Aorta (tissue), 5 donors: Measurements from ENCODE around the gene SUSD6. TPM values are rescaled to one million over a fixed set of nuclear protein-coding genes. Genes with fewer than 3 reads are reported as not detected.

Source experiments
- ATAC-seq: fragments of 200-7000 bp; cut with Tn5 transposase; one replicate; pipeline ENCODE4 v1.9.1; 2022; ENCODE audit warnings: moderate library complexity; ENCODE audit not compliant: low FRiP score
- DNase-seq, 2 donors: peaks; one replicate each; pipeline ENCODE4 v3.0.0-alpha.2; 2020
- H3K27ac ChIP-seq, 2 donors: one replicate each; pipeline ENCODE4 v1.5.1; 2013; ENCODE audit warnings: low read length in 2 of 2, mild to moderate bottlenecking in 2 of 2, moderate library complexity in 2 of 2, control low read depth in 1 of 2, inconsistent platforms in 1 of 2, low read depth in 1 of 2
- H3K27me3 ChIP-seq, 2 donors: one replicate each; pipeline ENCODE4 v1.6.1; 2013; ENCODE audit warnings: control low read depth in 1 of 2, low read length in 1 of 2, mild to moderate bottlenecking in 1 of 2, moderate library complexity in 1 of 2; ENCODE audit not compliant: insufficient read depth in 2 of 2, control insufficient read depth in 1 of 2
- H3K36me3 ChIP-seq, 2 donors: one replicate each; pipeline ENCODE4 v1.6.1; 2013; ENCODE audit warnings: control low read depth in 1 of 2, low read length in 1 of 2, mild to moderate bottlenecking in 1 of 2; ENCODE audit not compliant: insufficient read depth in 2 of 2, control insufficient read depth in 1 of 2
- H3K4me1 ChIP-seq, 2 donors: one replicate each; pipeline ENCODE4 v1.6.1; 2013; ENCODE audit warnings: low read length in 2 of 2, control low read depth in 1 of 2, mild to moderate bottlenecking in 1 of 2, moderate library complexity in 1 of 2; ENCODE audit not compliant: insufficient read depth in 2 of 2, control insufficient read depth in 1 of 2
- H3K4me3 ChIP-seq, 2 donors: one replicate each; pipeline ENCODE4 v1.5.1; 2013; ENCODE audit warnings: low read length in 2 of 2, control low read depth in 1 of 2, mild to moderate bottlenecking in 1 of 2
- H3K9me3 ChIP-seq: one replicate; pipeline ENCODE4 v1.6.1; 2013; ENCODE audit warnings: mild to moderate bottlenecking, low read length; ENCODE audit not compliant: control insufficient read depth
- WGBS, 2 donors: extraction: QIAGEN DNeasy Blood & Tissue Kit; methylation state at CpG; one replicate each; pipeline ENCODE4 v1.1.7; 2013; 5-methylcytosine and 5-hydroxymethylcytosine counted together
- intact Hi-C, 2 donors: fragments of 100-400 bp; cut with DNase I; formaldehyde crosslinking; loops; one replicate each; pipeline versions ENCODE4 v1.14.2 to v1.15.0; 2022
- polyA plus RNA-seq, 2 donors: library from polyadenylated mRNA; stranded (reverse); fragments of 200-250 nt; gene quantifications; one replicate each; pipeline ENCODE4 v1.2.3, GENCODE V29; 2013
- total RNA-seq, 2 donors: library from RNA; stranded (reverse); fragmentation: NEBNext Ultra II Directional; extraction: Animal tissue kit (Norgen Biotek cat#: 25700); gene quantifications; one replicate each; pipeline ENCODE4 v1.2.1, GENCODE V29; 2021
- donor health status: healthy with polysubstance abuse.
- donor health status: Bipolar disorder and iron deficiency.
- donor health status: DM: no; HTN: no; CAD: no.
- donor health status: DM: no; HTN: no; CAD: no.
- donor health status: DM: yes; HTN: yes; CAD: no.

SUSD6 gene
- total and polyA plus RNA-seq, 4 donors, result 7.4 to 59.9 (median 33.7) TPM

- H3K36me3 ChIP-seq, result no peaks in the 10 kb centered on the region
- no peak overlapping the region for H3K27ac ChIP-seq
- no peak overlapping the region for H3K4me3 ChIP-seq
- no peaks in the 10 kb centered on the region for H3K27me3 ChIP-seq
- H3K9me3 ChIP-seq, result no peaks in the 10 kb centered on the region
- ATAC-seq (no peak), DNase-seq (no peak)
- intact Hi-C loops, result loop anchor here (2.0 to 5.0 kb wide), 2 partner anchors 39 to 62 kb away; partner anchors contain the start of gene SUSD6 (in 1 of the 2)
- peaks cover 7 to 26% of the 10 kb centered on the region in 2 donors for H3K4me1 ChIP-seq
These were observed 61.7 kb downstream of the SUSD6 start for GRCh38 chr14:69673104-69673503.

- no peak for DNase-seq
- no peaks in the 10 kb centered on the region for H3K36me3 ChIP-seq
- intact Hi-C loops, result loop anchor here (2.0 to 5.0 kb wide), 2 partner anchors 39 to 63 kb away; partner anchors contain the start of gene SUSD6 (in 1 of the 2)
- ATAC-seq, result peak; percentile 39
- H3K27me3 ChIP-seq, result no peaks in the 10 kb centered on the region
- WGBS, 2 donors, result 57 to 66% methylated on average over 9 of the region's 9 CpGs
- peak overlapping the region in 1 of 2 donors; percentile 76 for H3K27ac ChIP-seq
- H3K4me1 ChIP-seq, result peaks cover 7 to 26% of the 10 kb centered on the region in 2 donors
- no peaks in the 10 kb centered on the region for H3K9me3 ChIP-seq
- no peak overlapping the region for H3K4me3 ChIP-seq
These were observed 62.3 kb downstream of the SUSD6 start for GRCh38 chr14:69673578-69674305.

- Histone ChIP-seq H3K4me3 (no peak overlapping the region), H3K27ac (peak overlapping the region in 1 of 2 donors; percentile 76), H3K9me3 (no peaks in the 10 kb centered on the region), H3K4me1 (peaks cover 7 to 26% of the 10 kb centered on the region in 2 donors), H3K27me3 (no peaks in the 10 kb centered on the region), H3K36me3 (no peaks in the 10 kb centered on the region)
- no peak for DNase-seq
- intact Hi-C loops, result loop anchor here in 1 of 2 donors (5.0 kb wide), 1 partner anchor 38 kb away; no protein-coding TSS in a partner anchor
- WGBS, 2 donors, result 10 to 20% methylated on average over 3 of the region's 3 CpGs
- ATAC-seq, result peak; percentile 52
These were observed 63.3 kb downstream of the SUSD6 start for GRCh38 chr14:69674546-69675244.

GRCh38 chr14:69675245-69675583 is 63.8 kb downstream of the SUSD6 start:
- H3K9me3 ChIP-seq, result no peaks in the 10 kb centered on the region
- no peak overlapping the region for H3K4me3 ChIP-seq
- DNase-seq (no peak), ATAC-seq (no peak)
- no peaks in the 10 kb centered on the region for H3K36me3 ChIP-seq
- peaks cover 8 to 22% of the 10 kb centered on the region in 2 donors for H3K4me1 ChIP-seq
- H3K27ac ChIP-seq, result peak overlapping the region in 1 of 2 donors; percentile 5
- 0 to 4% methylated on average over 1 of the region's 1 CpG for WGBS, 2 donors
- intact Hi-C loops, result no loop called here
- H3K27me3 ChIP-seq, result no peaks in the 10 kb centered on the region

GRCh38 chr14:69675877-69676416 is 64.6 kb downstream of the SUSD6 start:
- Histone ChIP-seq H3K9me3 (no peaks in the 10 kb centered on the region), H3K36me3 (no peaks in the 10 kb centered on the region), H3K27me3 (no peaks in the 10 kb centered on the region), H3K4me1 (peaks cover 9 to 19% of the 10 kb centered on the region in 2 donors), H3K27ac (no peak overlapping the region), H3K4me3 (no peak overlapping the region)
- WGBS, 2 donors, result 96 to 97% methylated on average over 2 of the region's 2 CpGs
- no peak for ATAC-seq
- no peak for DNase-seq
- intact Hi-C loops, result no loop called here

GRCh38 chr14:69676723-69677122 is 65.3 kb downstream of the SUSD6 start:
- Histone ChIP-seq H3K4me1 (peaks cover 9 to 19% of the 10 kb centered on the region in 2 donors), H3K27me3 (no peaks in the 10 kb centered on the region), H3K4me3 (no peak overlapping the region), H3K9me3 (no peaks in the 10 kb centered on the region), H3K36me3 (no peaks in the 10 kb centered on the region), H3K27ac (no peak overlapping the region)
- ATAC-seq, result no peak
- intact Hi-C loops, result no loop called here
- no peak for DNase-seq
- WGBS, 2 donors, result 93 to 95% methylated on average over 2 of the region's 2 CpGs

- Histone ChIP-seq H3K4me3 (no peak overlapping the region), H3K27ac (no peak overlapping the region), H3K36me3 (no peaks in the 10 kb centered on the region), H3K4me1 (peaks cover 3 to 14% of the 10 kb centered on the region in 2 donors), H3K9me3 (no peaks in the 10 kb centered on the region), H3K27me3 (no peaks in the 10 kb centered on the region)
- no peak for DNase-seq
- intact Hi-C loops, result no loop called here
- no peak for ATAC-seq
- 81 to 82% methylated on average over 1 of the region's 1 CpG for WGBS, 2 donors
These were observed 68.9 kb downstream of the SUSD6 start for GRCh38 chr14:69680297-69680696.

- H3K27ac ChIP-seq, result no peak overlapping the region
These were observed 70.7 kb downstream of the SUSD6 start for GRCh38 chr14:69682136-69682535.

More at GRCh38 chr14:69682136-69682535, 70.7 kb downstream of the SUSD6 start:
- H3K9me3 ChIP-seq, result no peaks in the 10 kb centered on the region
- no peak for DNase-seq
- H3K4me1 ChIP-seq, result peaks cover 4 to 12% of the 10 kb centered on the region in 2 donors
- H3K36me3 ChIP-seq, result no peaks in the 10 kb centered on the region
- H3K4me3 ChIP-seq, result no peak overlapping the region
- WGBS, 2 donors, result 81 to 85% methylated on average over 4 of the region's 4 CpGs
- no peaks in the 10 kb centered on the region for H3K27me3 ChIP-seq
- intact Hi-C loops, result no loop called here
- ATAC-seq, result no peak
